RWPE2 (cell line): ENCODE data around the gene RGS14.
"Not testable (repeated sequence)": the region's sequence is repeated elsewhere in the genome, so short reads cannot be mapped to it uniquely, and the experiment has no call there.

ENCODE experiments used
- ATAC-seq: fragments of 200-7000 bp; cut with Tn5 transposase; 3 replicates; pipeline ENCODE4 v1.9.1; 2021; ENCODE audit warnings: low read depth
- DNase-seq: peaks from one replicate; pipeline ENCODE4 v3.0.0-alpha.2; 2020; ENCODE audit warnings: low spot score
- H3K27ac ChIP-seq: fragments of 450-650 bp; 2 replicates; pipeline ENCODE4 v1.5.1; 2017; ENCODE audit warnings: mild to moderate bottlenecking; ENCODE audit not compliant: poor library complexity, severe bottlenecking
- H3K27me3 ChIP-seq: fragments of 250-450 bp; sonication (Bioruptor Pico); 2 replicates; pipeline ENCODE4 v1.5.1; 2021; ENCODE audit warnings: mild to moderate bottlenecking, moderate library complexity; ENCODE audit not compliant: insufficient read depth, poor library complexity, severe bottlenecking
- H3K36me3 ChIP-seq: fragments of 250-450 bp; sonication (Bioruptor Pico); 2 replicates; pipeline ENCODE4 v1.5.1; 2020; ENCODE audit warnings: low read depth, mild to moderate bottlenecking, moderate library complexity
- H3K4me1 ChIP-seq: fragments of 250-450 bp; sonication (Bioruptor Pico); 2 replicates; pipeline ENCODE4 v1.5.1; 2021; ENCODE audit warnings: mild to moderate bottlenecking, moderate library complexity; ENCODE audit not compliant: insufficient read depth, poor library complexity, severe bottlenecking
- H3K4me3 ChIP-seq: fragments of 250-450 bp; sonication (Bioruptor Pico); 2 replicates; pipeline ENCODE4 v1.5.1; 2021; ENCODE audit warnings: mild to moderate bottlenecking, moderate library complexity; ENCODE audit not compliant: severe bottlenecking
- H3K9me3 ChIP-seq: fragments of 250-450 bp; sonication (Bioruptor Pico); 2 replicates; pipeline ENCODE4 v1.5.1; 2021; ENCODE audit warnings: mild to moderate bottlenecking, moderate library complexity; ENCODE audit not compliant: severe bottlenecking
- TF ChIP-seq, protein P1 (sequence below): fragments of 450-650 bp; IDR thresholded peaks from one replicate; pipeline ENCODE4 v1.5.1; 2017; ENCODE audit warnings: mild to moderate bottlenecking, moderate library complexity; ENCODE audit not compliant: poor library complexity, severe bottlenecking

The RGS14 gene

DNA sequence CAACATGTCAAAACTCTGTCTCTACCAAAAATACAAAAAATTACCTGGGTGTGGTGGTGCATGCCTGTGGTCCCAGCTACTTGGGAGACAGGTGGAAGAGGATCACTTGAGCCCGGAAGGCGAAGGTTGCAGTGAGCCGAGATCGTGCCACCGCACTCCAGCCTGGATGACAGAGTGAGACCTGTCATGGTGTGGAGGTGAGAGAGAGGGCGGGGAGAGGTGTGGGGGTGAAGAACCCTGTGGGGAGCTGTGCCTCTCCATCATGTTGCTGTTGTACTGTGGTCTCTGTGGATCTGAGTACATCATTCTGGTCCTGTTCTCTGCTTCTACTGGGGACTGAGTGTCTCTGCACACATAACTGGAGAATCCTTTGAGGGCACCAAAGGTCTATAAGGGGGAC is 15.2 kb downstream of the RGS14 start:
- ATAC-seq: no peak
- no peak overlapping the region for H3K27ac ChIP-seq
- H3K4me3 ChIP-seq: no peak overlapping the region
- TF ChIP-seq, protein P1, sequence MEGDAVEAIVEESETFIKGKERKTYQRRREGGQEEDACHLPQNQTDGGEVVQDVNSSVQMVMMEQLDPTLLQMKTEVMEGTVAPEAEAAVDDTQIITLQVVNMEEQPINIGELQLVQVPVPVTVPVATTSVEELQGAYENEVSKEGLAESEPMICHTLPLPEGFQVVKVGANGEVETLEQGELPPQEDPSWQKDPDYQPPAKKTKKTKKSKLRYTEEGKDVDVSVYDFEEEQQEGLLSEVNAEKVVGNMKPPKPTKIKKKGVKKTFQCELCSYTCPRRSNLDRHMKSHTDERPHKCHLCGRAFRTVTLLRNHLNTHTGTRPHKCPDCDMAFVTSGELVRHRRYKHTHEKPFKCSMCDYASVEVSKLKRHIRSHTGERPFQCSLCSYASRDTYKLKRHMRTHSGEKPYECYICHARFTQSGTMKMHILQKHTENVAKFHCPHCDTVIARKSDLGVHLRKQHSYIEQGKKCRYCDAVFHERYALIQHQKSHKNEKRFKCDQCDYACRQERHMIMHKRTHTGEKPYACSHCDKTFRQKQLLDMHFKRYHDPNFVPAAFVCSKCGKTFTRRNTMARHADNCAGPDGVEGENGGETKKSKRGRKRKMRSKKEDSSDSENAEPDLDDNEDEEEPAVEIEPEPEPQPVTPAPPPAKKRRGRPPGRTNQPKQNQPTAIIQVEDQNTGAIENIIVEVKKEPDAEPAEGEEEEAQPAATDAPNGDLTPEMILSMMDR: no peak
- no peaks in the 10 kb centered on the region for H3K27me3 ChIP-seq
- H3K36me3 ChIP-seq: no peaks in the 10 kb centered on the region; the same call in 1 of the 2 replicates
- no peaks in the 10 kb centered on the region for H3K9me3 ChIP-seq
- peaks cover 24% of the 10 kb centered on the region for H3K4me1 ChIP-seq
- no peak for DNase-seq

DNA sequence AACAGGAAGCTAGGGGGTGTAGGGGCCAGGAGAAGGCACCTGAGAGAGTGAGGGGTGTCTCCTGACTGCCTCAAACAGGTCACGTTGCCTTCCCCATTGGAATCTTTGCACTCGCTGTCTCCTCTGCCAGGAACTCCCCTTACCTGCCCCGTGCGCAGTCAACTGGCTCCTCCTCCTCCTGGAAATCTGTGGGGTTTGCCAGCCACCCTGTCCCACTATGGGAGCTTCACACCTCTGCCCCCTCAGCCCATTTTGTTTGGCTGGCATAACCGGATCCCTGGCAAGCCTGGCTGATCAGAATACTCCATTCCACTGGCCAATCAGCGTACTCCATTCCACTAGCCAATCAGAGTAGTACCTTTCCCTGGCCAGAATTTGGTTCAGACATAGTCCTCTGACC is 16.1 kb downstream of the RGS14 start:
- ATAC-seq (no peak), DNase-seq (no peak)
- H3K4me3 ChIP-seq: no peak overlapping the region
- no peaks in the 10 kb centered on the region for H3K27me3 ChIP-seq
- H3K9me3 ChIP-seq: no peaks in the 10 kb centered on the region
- H3K4me1 ChIP-seq: peaks cover 18% of the 10 kb centered on the region
- TF ChIP-seq, protein P1: no peak
- peak overlapping the region; percentile 7 for H3K27ac ChIP-seq
- H3K36me3 ChIP-seq: no peaks in the 10 kb centered on the region; the same call in 1 of the 2 replicates

DNA sequence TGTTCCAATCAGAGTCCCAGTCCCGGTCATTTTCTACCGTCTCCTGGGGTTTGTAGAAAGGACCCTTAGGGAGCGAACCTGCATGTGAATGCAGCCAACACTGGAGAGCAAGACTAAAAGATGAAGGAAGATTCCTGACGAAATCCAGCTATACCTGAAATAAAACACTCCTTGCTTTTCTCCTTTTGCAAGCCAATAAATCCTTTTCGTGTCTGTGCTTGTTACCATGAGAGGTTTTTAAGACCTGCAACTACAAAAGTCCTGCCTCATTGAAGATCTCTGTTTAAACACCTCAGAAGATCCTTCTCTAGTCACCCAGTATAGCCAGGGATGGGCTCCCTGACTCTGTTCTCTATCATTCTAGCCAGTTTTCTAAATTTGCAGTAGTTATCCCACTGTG is 16.5 kb downstream of the RGS14 start:
- H3K4me1 ChIP-seq: peaks cover 17% of the 10 kb centered on the region
- TF ChIP-seq, protein P1: no peak
- peak overlapping the region; percentile 7 for H3K27ac ChIP-seq
- H3K36me3 ChIP-seq: no peaks in the 10 kb centered on the region; the same call in 1 of the 2 replicates
- H3K9me3 ChIP-seq: no peaks in the 10 kb centered on the region
- no peaks in the 10 kb centered on the region for H3K27me3 ChIP-seq
- no peak for ATAC-seq
- H3K4me3 ChIP-seq: no peak overlapping the region
- no peak for DNase-seq

DNA sequence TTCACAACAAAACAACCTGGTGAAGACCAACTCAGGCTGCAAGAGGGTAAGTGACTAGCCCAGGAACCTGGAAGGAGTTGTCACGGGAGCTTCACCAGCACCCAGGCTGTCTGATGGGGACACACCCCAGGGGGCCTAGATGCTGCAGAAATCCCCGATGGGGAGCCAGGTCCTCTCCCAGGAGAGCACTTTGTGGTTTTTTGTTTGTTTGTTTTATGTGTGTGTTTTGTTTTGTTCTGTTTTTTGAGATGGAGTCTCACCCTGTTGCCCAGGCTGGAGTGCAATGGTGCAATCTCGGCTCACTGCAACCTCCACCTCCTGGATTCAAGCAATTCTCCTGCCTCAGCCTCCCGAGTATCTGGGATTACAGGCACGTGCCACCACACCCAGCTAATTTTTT is 17.8 kb downstream of the RGS14 start:
- peaks cover 17% of the 10 kb centered on the region for H3K4me1 ChIP-seq
- not testable (repeated sequence) for H3K4me3 ChIP-seq, H3K36me3 ChIP-seq, DNase-seq, H3K27me3 ChIP-seq, ATAC-seq, H3K27ac ChIP-seq, H3K9me3 ChIP-seq

DNA sequence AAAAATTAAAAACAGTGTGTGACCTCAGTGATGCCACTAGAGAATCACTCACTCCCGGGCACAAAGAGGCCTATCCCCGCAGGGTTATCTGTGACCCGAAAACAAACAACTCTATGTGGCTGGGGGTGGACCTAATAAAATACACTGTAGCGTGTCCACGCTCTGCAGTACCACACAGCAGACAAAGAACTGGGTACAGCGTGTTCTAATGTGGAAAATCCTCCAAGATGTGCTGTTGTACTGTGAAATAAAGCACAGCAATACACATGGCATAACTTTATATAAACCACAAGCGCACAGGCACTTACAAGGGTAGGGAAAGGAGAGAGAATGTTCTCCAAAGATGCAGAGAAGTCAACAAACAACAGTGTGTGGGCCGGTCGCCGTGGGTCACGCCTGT is 18.4 kb downstream of the RGS14 start:
- no peak overlapping the region for H3K4me3 ChIP-seq
- ATAC-seq (no peak), DNase-seq (no peak)
- H3K27ac ChIP-seq: no peak overlapping the region
- no peaks in the 10 kb centered on the region; the same call in 1 of the 2 replicates for H3K36me3 ChIP-seq
- no peaks in the 10 kb centered on the region for H3K27me3 ChIP-seq
- H3K9me3 ChIP-seq: no peaks in the 10 kb centered on the region
- H3K4me1 ChIP-seq: peaks cover 17% of the 10 kb centered on the region
- TF ChIP-seq, protein P1: no peak
